IMR-90 (cell line): ENCODE results near the gene KLHDC9. TPM values are rescaled to one million over a fixed set of nuclear protein-coding genes. Genes with fewer than 3 reads are reported as not detected.

Source experiments
- ATAC-seq: fragments of 200-7000 bp; cut with Tn5 transposase; 2 replicates; pipeline ENCODE4 v1.9.1; 2020; ENCODE audit warnings: low read depth, mild to moderate bottlenecking, moderate library complexity
- BruUV-seq: library from RNA; stranded (reverse); fragments of 400-500 nt; replicated peaks from 2 replicates; lab custom pipeline; 2021; lab: Mats Ljungman, UMichigan
- CTCF ChIA-PET: fragments of 300-600 bp; formaldehyde crosslinking; extraction: SDS; loops from one replicate; lab custom pipeline; 2021; ENCODE audit warnings: antibody characterized with exemption; lab: Yijun Ruan, JAX
- POLR2A ChIA-PET: fragments of 300-600 bp; sonication (Branson Sonifier 250); formaldehyde crosslinking; loops from one replicate; lab custom pipeline; 2022; ENCODE audit warnings: antibody characterized with exemption; ENCODE audit not compliant: unreplicated experiment; lab: Charles Lee
- DNase-seq: peaks from one replicate; pipeline ENCODE4 v3.0.0; 2013
- H2AFZ ChIP-seq: replicated peaks from 2 replicates; pipeline ENCODE3; 2013; ENCODE audit warnings: low read length, mild to moderate bottlenecking; ENCODE audit not compliant: poor library complexity
- H2AK5ac ChIP-seq: 2 replicates; pipeline ENCODE4 v1.6.1; 2013; ENCODE audit warnings: low read depth, low read length, inconsistent platforms
- H2AK9ac ChIP-seq: replicated peaks from 2 replicates; pipeline ENCODE3; 2013; ENCODE audit warnings: mild to moderate bottlenecking, low read depth, low read length, moderate library complexity; ENCODE audit not compliant: poor library complexity
- H2BK120ac ChIP-seq: 2 replicates; pipeline ENCODE4 v1.6.1; 2013; ENCODE audit warnings: low read depth, low read length, inconsistent platforms
- H2BK15ac ChIP-seq: 3 replicates; pipeline ENCODE4 v1.6.1; 2013; ENCODE audit warnings: low read depth, low read length, inconsistent platforms
- H2BK20ac ChIP-seq: 2 replicates; pipeline ENCODE4 v1.6.1; 2013; ENCODE audit warnings: low read depth, mild to moderate bottlenecking, inconsistent platforms, low read length, moderate library complexity
- H2BK5ac ChIP-seq: 2 replicates; pipeline ENCODE4 v1.6.1; 2013; ENCODE audit warnings: mild to moderate bottlenecking, low read depth, low read length, inconsistent platforms; ENCODE audit not compliant: poor library complexity, severe bottlenecking
- H3K14ac ChIP-seq: replicated peaks from 2 replicates; pipeline ENCODE4 v1.6.1; 2013; ENCODE audit warnings: low read depth, low read length, inconsistent platforms
- H3K18ac ChIP-seq: 2 replicates; pipeline ENCODE4 v1.6.1; 2013; ENCODE audit warnings: low read depth, low read length, control low read depth
- H3K23ac ChIP-seq: 2 replicates; pipeline ENCODE4 v1.6.1; 2013; ENCODE audit warnings: low read depth, low read length, inconsistent platforms
- H3K27ac ChIP-seq: 2 replicates; pipeline ENCODE4 v1.5.1; 2013; ENCODE audit warnings: mild to moderate bottlenecking, control low read depth, low read length; ENCODE audit not compliant: insufficient read depth
- H3K27me3 ChIP-seq: 2 replicates; pipeline ENCODE4 v1.6.1; 2013; ENCODE audit warnings: low read length; ENCODE audit not compliant: control insufficient read depth, insufficient read depth
- H3K36me3 ChIP-seq: 2 replicates; pipeline ENCODE4 v1.6.1; 2013; ENCODE audit warnings: low read length, mixed read lengths; ENCODE audit not compliant: control insufficient read depth, insufficient read depth
- H3K4ac ChIP-seq: 2 replicates; pipeline ENCODE4 v1.6.1; 2013; ENCODE audit warnings: low read depth, low read length, inconsistent platforms
- H3K4me1 ChIP-seq: 2 replicates; pipeline ENCODE4 v1.6.1; 2013; ENCODE audit warnings: low read length, mixed read lengths; ENCODE audit not compliant: control insufficient read depth, insufficient read depth
- H3K4me2 ChIP-seq: 2 replicates; pipeline ENCODE4 v1.6.1; 2013; ENCODE audit warnings: low read depth, mild to moderate bottlenecking, control low read depth, low read length, moderate library complexity
- H3K4me3 ChIP-seq: 2 replicates; pipeline ENCODE4 v1.5.1; 2013; ENCODE audit warnings: low read depth, mild to moderate bottlenecking, control low read depth, low read length, moderate library complexity; ENCODE audit not compliant: insufficient read depth
- H3K56ac ChIP-seq: 2 replicates; pipeline ENCODE4 v1.6.1; 2013; ENCODE audit warnings: low read length, inconsistent platforms; ENCODE audit not compliant: insufficient read depth; ENCODE audit errors: extremely low read depth
- H3K79me1 ChIP-seq, 2 experiments: 2 replicates each; pipeline ENCODE4 v1.6.1; 2013; ENCODE audit warnings: low read length in 2 of 2, inconsistent platforms in 1 of 2, low read depth in 1 of 2
- H3K9ac ChIP-seq: 2 replicates; pipeline ENCODE4 v1.6.1; 2013; ENCODE audit warnings: low read depth, low read length, control low read depth
- H3K9me1 ChIP-seq: 2 replicates; pipeline ENCODE4 v1.6.1; 2013; ENCODE audit warnings: low read length, inconsistent platforms; ENCODE audit not compliant: insufficient read depth
- H3K9me3 ChIP-seq: 2 replicates; pipeline ENCODE4 v1.6.1; 2013; ENCODE audit warnings: low read length; ENCODE audit not compliant: control insufficient read depth, insufficient read depth
- H4K20me1 ChIP-seq: 2 replicates; pipeline ENCODE4 v1.6.1; 2013; ENCODE audit warnings: low read length, inconsistent platforms; ENCODE audit not compliant: insufficient read depth
- H4K5ac ChIP-seq: 2 replicates; pipeline ENCODE4 v1.6.1; 2013; ENCODE audit warnings: mild to moderate bottlenecking, low read depth, low read length, control low read depth
- H4K8ac ChIP-seq, 2 experiments: 2 replicates each; pipeline ENCODE4 v1.6.1; 2013; ENCODE audit warnings: low read depth in 2 of 2, low read length in 2 of 2, control low read depth in 1 of 2, inconsistent platforms in 1 of 2
- H4K91ac ChIP-seq: 2 replicates; pipeline ENCODE4 v1.6.1; 2013; ENCODE audit warnings: low read depth, low read length, inconsistent platforms; ENCODE audit not compliant: insufficient read depth
- BHLHE40 ChIP-seq: fragments of 150-350 bp; IDR thresholded peaks from 2 replicates; pipeline ENCODE4 v1.6.1; 2016; ENCODE audit warnings: mild to moderate bottlenecking, low read depth, low read length
- CHD1 ChIP-seq: IDR thresholded peaks from 2 replicates; pipeline ENCODE4 v1.6.1; 2012; ENCODE audit warnings: low read depth, low read length, improper control_type of control experiment
- CTCF ChIP-seq: conservative IDR thresholded peaks from 2 replicates; pipeline ENCODE4 v1.5.1; 2012; ENCODE audit warnings: mild to moderate bottlenecking, low read depth, low read length, improper control_type of control experiment
- FOS ChIP-seq: fragments of 150-350 bp; IDR thresholded peaks from 2 replicates; pipeline ENCODE4 v1.6.1; 2016; ENCODE audit warnings: low read depth, low read length
- MAFK ChIP-seq: IDR thresholded peaks from 2 replicates; pipeline ENCODE4 v1.6.1; 2012; ENCODE audit warnings: low read depth, low read length, improper control_type of control experiment
- MAZ ChIP-seq: IDR thresholded peaks from 2 replicates; pipeline ENCODE4 v1.6.1; 2012; ENCODE audit warnings: low read depth, mild to moderate bottlenecking, low read length, improper control_type of control experiment, moderate library complexity, borderline replicate concordance
- MXI1 ChIP-seq: IDR thresholded peaks from 2 replicates; pipeline ENCODE4 v1.6.1; 2012; ENCODE audit warnings: low read depth, mild to moderate bottlenecking, low read length, moderate library complexity, borderline replicate concordance
- NFE2L2 ChIP-seq: fragments of 150-350 bp; IDR thresholded peaks from 2 replicates; pipeline ENCODE4 v1.6.1; 2016; ENCODE audit warnings: low read depth, mild to moderate bottlenecking, low read length
- RAD21 ChIP-seq: IDR thresholded peaks from 2 replicates; pipeline ENCODE4 v1.6.1; 2012; ENCODE audit warnings: low read length, improper control_type of control experiment
- RCOR1 ChIP-seq: IDR thresholded peaks from 2 replicates; pipeline ENCODE4 v1.6.1; 2012; ENCODE audit warnings: mild to moderate bottlenecking, low read length, improper control_type of control experiment; ENCODE audit not compliant: insufficient replicate concordance
- SMC3 ChIP-seq: fragments of 150-350 bp; IDR thresholded peaks from 2 replicates; pipeline ENCODE4 v1.6.1; 2016; ENCODE audit warnings: low read depth, mild to moderate bottlenecking, antibody characterized with exemption, low read length, moderate library complexity
- WGBS, 2 experiments: methylation state at CpG; one replicate each; pipeline versions ENCODE4 v1.1.5 to v1.1.7; 2013; ENCODE audit warnings: missing lambda C conversion rate in 2 of 2; ENCODE audit not compliant: insufficient read length in 1 of 2; ENCODE audit errors: extremely low coverage in 2 of 2; 5-methylcytosine and 5-hydroxymethylcytosine counted together
- dilution Hi-C: fragments of 300-500 bp; cut with HindIII; formaldehyde crosslinking; loops from one replicate; pipeline ENCODE4 v1.14.3; 2018; ENCODE audit warnings: low sequenced_read_pairs; ENCODE audit not compliant: unreplicated experiment
- in situ Hi-C: fragments of 300-500 bp; cut with MboI; formaldehyde crosslinking; loops from 3 replicates; pipeline ENCODE4 v1.14.3; 2019; ENCODE audit warnings: low sequenced_read_pairs, inconsistent platforms, mixed read lengths
- intact Hi-C: fragments of 100-400 bp; cut with micrococcal nuclease; formaldehyde crosslinking; loops from 2 replicates; pipeline ENCODE4 v1.10.0; 2022
- polyA plus RNA-seq, 3 experiments: library from polyadenylated mRNA; depleted of rRNA; stranded (reverse); fragments of >200 nt; gene quantifications; 2 replicates each; pipeline ENCODE4 v1.2.3, GENCODE V29; 2012; ENCODE audit warnings: low replicate concordance in 1 of 3
- total RNA-seq: library from RNA; depleted of rRNA; stranded (reverse); fragments of >200 nt; gene quantifications from 2 replicates; pipeline ENCODE4 v1.2.3, GENCODE V29; 2012
- TF ChIP-seq, protein P1 (sequence below): fragments of 150-350 bp; IDR thresholded peaks from 2 replicates; pipeline ENCODE4 v1.6.1; 2016; ENCODE audit warnings: low read depth, mild to moderate bottlenecking, low read length, moderate library complexity, borderline replicate concordance
- TF ChIP-seq, protein P2 (sequence below): fragments of 150-350 bp; IDR thresholded peaks from 2 replicates; pipeline ENCODE4 v1.6.1; 2017; ENCODE audit warnings: mild to moderate bottlenecking, antibody characterized with exemption, low read length, low read depth

KLHDC9 gene
- total and polyA plus RNA-seq, 2 of the 4 experiments (the other 2 are of a cell fraction) = 0.18 to 0.70 TPM

DNA sequence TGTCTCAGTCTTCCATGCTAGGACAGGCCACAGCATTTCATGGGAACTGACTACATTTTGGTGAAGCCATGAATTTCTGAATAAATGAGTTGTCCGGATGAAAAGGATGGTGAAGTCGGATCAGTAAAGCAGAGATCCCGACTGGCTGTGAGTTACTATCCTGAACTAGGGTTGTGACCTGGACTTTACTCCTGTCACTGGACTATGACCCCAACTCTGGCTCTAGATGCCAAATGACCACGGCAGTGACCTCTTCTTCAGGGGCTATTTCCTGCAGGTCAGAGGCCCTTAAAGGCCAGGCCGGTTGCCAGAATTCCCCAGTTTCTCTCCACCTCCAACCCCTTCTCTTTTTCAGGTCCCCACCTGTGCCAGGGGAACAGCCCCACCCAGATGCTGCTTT lies 7.1 kb upstream of the KLHDC9 start:
- Histone ChIP-seq H2BK20ac (no peak overlapping the region), H3K23ac (no peak overlapping the region), H3K56ac (no peak overlapping the region), H3K9ac (no peak overlapping the region), H3K4me1 (peaks cover 8% of the 10 kb centered on the region; the same call in 1 of the 2 replicates), H2BK120ac (no peak overlapping the region), H2AK5ac (no peak overlapping the region), H4K91ac (no peak overlapping the region), H4K20me1 (no peaks in the 10 kb centered on the region), H3K14ac (no peak overlapping the region), H3K36me3 (no peaks in the 10 kb centered on the region), H3K27me3 (no peaks in the 10 kb centered on the region), H2AFZ (peak overlapping the region; percentile 26), H3K27ac (no peak overlapping the region), H3K4me3 (no peak overlapping the region), H3K9me1 (peaks cover 14% of the 10 kb centered on the region), H4K5ac (no peak overlapping the region), H3K79me1 (no peaks in the 10 kb centered on the region), H2AK9ac (no peak overlapping the region), H3K18ac (no peak overlapping the region), H4K8ac (no peak overlapping the region), H2BK5ac (no peak overlapping the region), H3K9me3 (no peaks in the 10 kb centered on the region), H2BK15ac (no peak overlapping the region), H3K4ac (no peak overlapping the region), H3K4me2 (no peak overlapping the region)
- DNase-seq (no peak), ATAC-seq (no peak)
- in situ Hi-C loops = no loop called here
- 60% methylated on average over 1 of the region's 5 CpGs; no CpG with 5 or more reads in 1 of the 2 experiments for WGBS, 2 experiments
- ChIA-PET CTCF (no interaction called here), POLR2A (no interaction called here)
- TF ChIP-seq CTCF (no peak), SMC3 (no peak), NFE2L2 (no peak), MXI1 (no peak), BHLHE40 (no peak), MAZ (no peak), CHD1 (no peak), MAFK (no peak), RAD21 (no peak), RCOR1 (no peak), FOS (no peak)
- TF ChIP-seq, protein P1, sequence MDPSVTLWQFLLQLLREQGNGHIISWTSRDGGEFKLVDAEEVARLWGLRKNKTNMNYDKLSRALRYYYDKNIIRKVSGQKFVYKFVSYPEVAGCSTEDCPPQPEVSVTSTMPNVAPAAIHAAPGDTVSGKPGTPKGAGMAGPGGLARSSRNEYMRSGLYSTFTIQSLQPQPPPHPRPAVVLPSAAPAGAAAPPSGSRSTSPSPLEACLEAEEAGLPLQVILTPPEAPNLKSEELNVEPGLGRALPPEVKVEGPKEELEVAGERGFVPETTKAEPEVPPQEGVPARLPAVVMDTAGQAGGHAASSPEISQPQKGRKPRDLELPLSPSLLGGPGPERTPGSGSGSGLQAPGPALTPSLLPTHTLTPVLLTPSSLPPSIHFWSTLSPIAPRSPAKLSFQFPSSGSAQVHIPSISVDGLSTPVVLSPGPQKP = no peak
- TF ChIP-seq, protein P2, sequence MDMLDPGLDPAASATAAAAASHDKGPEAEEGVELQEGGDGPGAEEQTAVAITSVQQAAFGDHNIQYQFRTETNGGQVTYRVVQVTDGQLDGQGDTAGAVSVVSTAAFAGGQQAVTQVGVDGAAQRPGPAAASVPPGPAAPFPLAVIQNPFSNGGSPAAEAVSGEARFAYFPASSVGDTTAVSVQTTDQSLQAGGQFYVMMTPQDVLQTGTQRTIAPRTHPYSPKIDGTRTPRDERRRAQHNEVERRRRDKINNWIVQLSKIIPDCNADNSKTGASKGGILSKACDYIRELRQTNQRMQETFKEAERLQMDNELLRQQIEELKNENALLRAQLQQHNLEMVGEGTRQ = no peak
- no TSS peak for BruUV-seq
- intact Hi-C loops = no loop called here
- dilution Hi-C loops = no loop called here
